Colonic mucosa (tissue), 4 donors: ENCODE measurements around the gene COL27A1. TPM values are rescaled to one million over a fixed set of nuclear protein-coding genes. Genes with fewer than 3 reads are reported as not detected.

Source experiments
- DNase-seq: peaks from one replicate; pipeline ENCODE4 v3.0.0-alpha.2; 2020
- H3K27ac ChIP-seq: fragments of 200-600 bp; one replicate; pipeline ENCODE4 v1.8.0; 2021
- H3K27me3 ChIP-seq: fragments of 200-600 bp; one replicate; pipeline ENCODE4 v1.8.0; 2021
- H3K36me3 ChIP-seq: fragments of 200-600 bp; one replicate; pipeline ENCODE4 v1.8.0; 2021
- H3K4me1 ChIP-seq: fragments of 200-600 bp; one replicate; pipeline ENCODE4 v1.8.0; 2021; ENCODE audit warnings: mild to moderate bottlenecking
- H3K4me3 ChIP-seq: fragments of 200-600 bp; one replicate; pipeline ENCODE4 v1.8.0; 2021
- H3K9ac ChIP-seq, 2 donors: one replicate each; pipeline ENCODE4 v1.7.0; 2013; ENCODE audit warnings: control low read depth in 2 of 2, low read depth in 2 of 2, low read length in 2 of 2
- H3K9me3 ChIP-seq: fragments of 200-600 bp; one replicate; pipeline ENCODE4 v1.8.0; 2021
- intact Hi-C: fragments of 100-400 bp; cut with DNase I; formaldehyde crosslinking; loops from one replicate; pipeline ENCODE4 v1.14.1; 2022
- total RNA-seq, 2 donors: library from RNA; stranded (reverse); fragmentation: NEBNext Ultra II Directional in 1 of 2; extraction: Animal tissue kit (Norgen Biotek cat#: 25700) in 1 of 2; gene quantifications; one replicate each; pipeline ENCODE4 v1.2.1, GENCODE V29; 2021
- TF ChIP-seq, protein P1 (sequence below): fragments of 200-600 bp; IDR thresholded peaks from one replicate; pipeline ENCODE4 v1.8.0; 2022; ENCODE audit warnings: antibody characterized with exemption, mild to moderate bottlenecking
- donor health status: healthy.
- donor health status: DM: no; HTN: no; CAD: no.
- donor health status: DM: no; HTN: no; CAD: no.

COL27A1 gene
- 1 to 10 TPM; 2.9 to 4.2 TPM for total RNA-seq

GRCh38 chr9:114155263-114155994 lies at the start of gene COL27A1:
COL27A1 (plus strand) TSS chr9:114155537; CDS start chr9:114155951, 414 bp downstream.
- H3K9ac ChIP-seq, result peak within 1 kb of the TSS; percentile 32 to 58
- no peaks in the 10 kb centered on the region for H3K36me3 ChIP-seq
- peak within 1 kb of the TSS; percentile 42 for H3K4me3 ChIP-seq
- intact Hi-C loops, result loop anchor here (5.0 kb wide), 1 partner anchor 137 kb away; no protein-coding TSS in a partner anchor
- TF ChIP-seq, protein P1, sequence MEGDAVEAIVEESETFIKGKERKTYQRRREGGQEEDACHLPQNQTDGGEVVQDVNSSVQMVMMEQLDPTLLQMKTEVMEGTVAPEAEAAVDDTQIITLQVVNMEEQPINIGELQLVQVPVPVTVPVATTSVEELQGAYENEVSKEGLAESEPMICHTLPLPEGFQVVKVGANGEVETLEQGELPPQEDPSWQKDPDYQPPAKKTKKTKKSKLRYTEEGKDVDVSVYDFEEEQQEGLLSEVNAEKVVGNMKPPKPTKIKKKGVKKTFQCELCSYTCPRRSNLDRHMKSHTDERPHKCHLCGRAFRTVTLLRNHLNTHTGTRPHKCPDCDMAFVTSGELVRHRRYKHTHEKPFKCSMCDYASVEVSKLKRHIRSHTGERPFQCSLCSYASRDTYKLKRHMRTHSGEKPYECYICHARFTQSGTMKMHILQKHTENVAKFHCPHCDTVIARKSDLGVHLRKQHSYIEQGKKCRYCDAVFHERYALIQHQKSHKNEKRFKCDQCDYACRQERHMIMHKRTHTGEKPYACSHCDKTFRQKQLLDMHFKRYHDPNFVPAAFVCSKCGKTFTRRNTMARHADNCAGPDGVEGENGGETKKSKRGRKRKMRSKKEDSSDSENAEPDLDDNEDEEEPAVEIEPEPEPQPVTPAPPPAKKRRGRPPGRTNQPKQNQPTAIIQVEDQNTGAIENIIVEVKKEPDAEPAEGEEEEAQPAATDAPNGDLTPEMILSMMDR, result peak; percentile 84
- H3K27ac ChIP-seq, result peak within 1 kb of the TSS; percentile 32
- H3K27me3 ChIP-seq, result peaks cover 32% of the 10 kb centered on the region
- no peaks in the 10 kb centered on the region for H3K4me1 ChIP-seq
- DNase-seq, result peak; percentile 84
- H3K9me3 ChIP-seq, result no peaks in the 10 kb centered on the region

- TF ChIP-seq, protein P1, result no peak
- Histone ChIP-seq H3K36me3 (no peaks in the 10 kb centered on the region), H3K4me3 (no peak overlapping the region), H3K27me3 (no peaks in the 10 kb centered on the region), H3K9me3 (no peaks in the 10 kb centered on the region), H3K27ac (no peak overlapping the region), H3K4me1 (no peaks in the 10 kb centered on the region), H3K9ac (no peak overlapping the region)
- no peak for DNase-seq
- intact Hi-C loops, result loop anchor here (5.0 kb wide), 1 partner anchor 180 kb away; no protein-coding TSS in a partner anchor
Measured at GRCh38 chr9:114107286-114108001, 47.9 kb upstream of the COL27A1 start.

DNA sequence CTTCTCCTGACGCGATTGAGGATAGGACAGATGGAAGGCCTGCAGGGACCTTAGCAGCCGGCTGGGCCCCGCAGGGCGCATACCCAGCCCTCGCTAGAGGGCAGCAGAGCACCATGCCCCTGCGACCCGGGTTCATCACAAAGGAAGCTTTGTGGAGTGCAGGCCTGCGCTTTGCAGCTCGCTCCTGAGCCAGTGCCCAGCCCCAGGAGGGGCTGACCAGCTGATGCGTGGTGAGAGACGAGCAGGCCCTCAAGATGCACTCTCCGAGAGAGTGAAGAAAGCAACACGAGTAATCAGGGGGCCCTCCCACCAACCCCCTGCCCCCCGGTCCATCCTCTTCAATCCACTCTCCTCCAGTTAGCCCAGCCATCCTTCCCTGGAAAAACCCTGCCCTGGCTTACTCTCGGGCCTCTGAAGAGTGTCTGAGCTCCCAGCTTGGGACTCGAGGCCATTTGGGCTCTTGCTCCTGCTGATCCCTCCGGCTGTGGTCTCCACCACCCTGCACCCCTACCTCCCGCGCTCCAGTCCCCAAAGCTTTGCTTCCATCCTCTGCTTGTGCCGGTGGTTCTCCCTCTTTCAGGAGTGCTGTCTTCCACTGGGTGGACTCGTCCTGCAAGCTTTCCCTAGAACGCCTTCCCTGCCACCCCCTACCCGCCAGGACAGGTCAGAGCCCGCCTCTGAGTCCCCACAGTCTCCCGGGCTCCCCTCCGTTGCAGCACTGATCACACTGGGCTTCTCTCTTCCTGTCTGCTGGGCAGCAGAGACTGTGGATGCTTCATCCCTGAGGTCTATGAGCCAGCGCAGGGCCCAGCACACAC lies 47.1 kb upstream of the COL27A1 start:
- TF ChIP-seq, protein P1, result peak; percentile 93
- H3K9me3 ChIP-seq, result no peaks in the 10 kb centered on the region
- intact Hi-C loops, result loop anchor here (5.0 kb wide), 1 partner anchor 179 kb away; no protein-coding TSS in a partner anchor
- no peaks in the 10 kb centered on the region for H3K36me3 ChIP-seq
- no peaks in the 10 kb centered on the region for H3K27me3 ChIP-seq
- DNase-seq, result peak; percentile 81
- no peaks in the 10 kb centered on the region for H3K4me1 ChIP-seq
- no peak overlapping the region for H3K27ac ChIP-seq
- no peak overlapping the region for H3K9ac ChIP-seq
- H3K4me3 ChIP-seq, result no peak overlapping the region

GRCh38 chr9:114109124-114109523 lies 46.2 kb upstream of the COL27A1 start:
- Histone ChIP-seq H3K27ac (no peak overlapping the region), H3K27me3 (no peaks in the 10 kb centered on the region), H3K9ac (no peak overlapping the region), H3K36me3 (no peaks in the 10 kb centered on the region), H3K4me3 (no peak overlapping the region), H3K4me1 (no peaks in the 10 kb centered on the region), H3K9me3 (no peaks in the 10 kb centered on the region)
- DNase-seq, result no peak
- TF ChIP-seq, protein P1, result no peak
- intact Hi-C loops, result loop anchor here (5.0 kb wide), 1 partner anchor 178 kb away; no protein-coding TSS in a partner anchor

GRCh38 chr9:114110180-114110579 lies 45.2 kb upstream of the COL27A1 start:
- H3K27me3 ChIP-seq, result no peaks in the 10 kb centered on the region
- TF ChIP-seq, protein P1, result no peak
- intact Hi-C loops, result no loop called here
- no peak overlapping the region for H3K9ac ChIP-seq
- no peak overlapping the region for H3K27ac ChIP-seq
- H3K9me3 ChIP-seq, result no peaks in the 10 kb centered on the region
- no peaks in the 10 kb centered on the region for H3K36me3 ChIP-seq
- DNase-seq, result no peak
- no peak overlapping the region for H3K4me3 ChIP-seq
- no peaks in the 10 kb centered on the region for H3K4me1 ChIP-seq
